ENCODE measurements around the gene FAM114A1. TPM values are rescaled to one million over a fixed set of nuclear protein-coding genes. Genes with fewer than 3 reads are reported as not detected.
A peak's percentile ranks its signal among the peaks of the same experiment; 100 is the strongest.

FAM114A1 gene
- total RNA-seq, 1 donor from 2014 or later = 27.0 TPM

DNA sequence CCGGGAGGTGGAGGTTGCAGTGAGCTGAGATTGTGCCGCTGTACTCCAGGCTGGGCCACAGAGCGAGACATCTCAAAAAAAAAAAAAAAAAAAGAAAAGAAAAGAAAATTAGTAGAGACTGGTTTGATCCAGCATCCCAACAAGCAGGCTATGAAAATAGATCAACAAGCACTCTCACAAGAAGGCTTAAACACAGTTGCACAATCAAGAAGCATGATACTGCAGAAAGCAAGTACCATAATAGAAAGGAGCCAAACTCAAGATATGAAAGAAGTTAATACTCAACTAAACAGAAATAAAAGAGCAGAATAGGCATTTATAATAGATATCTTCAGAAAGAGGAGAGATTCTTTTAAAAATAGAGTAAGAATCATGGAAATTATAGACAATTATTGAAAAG, 21.6 kb upstream of the FAM114A1 start:
- TF ChIP-seq, protein P1, sequence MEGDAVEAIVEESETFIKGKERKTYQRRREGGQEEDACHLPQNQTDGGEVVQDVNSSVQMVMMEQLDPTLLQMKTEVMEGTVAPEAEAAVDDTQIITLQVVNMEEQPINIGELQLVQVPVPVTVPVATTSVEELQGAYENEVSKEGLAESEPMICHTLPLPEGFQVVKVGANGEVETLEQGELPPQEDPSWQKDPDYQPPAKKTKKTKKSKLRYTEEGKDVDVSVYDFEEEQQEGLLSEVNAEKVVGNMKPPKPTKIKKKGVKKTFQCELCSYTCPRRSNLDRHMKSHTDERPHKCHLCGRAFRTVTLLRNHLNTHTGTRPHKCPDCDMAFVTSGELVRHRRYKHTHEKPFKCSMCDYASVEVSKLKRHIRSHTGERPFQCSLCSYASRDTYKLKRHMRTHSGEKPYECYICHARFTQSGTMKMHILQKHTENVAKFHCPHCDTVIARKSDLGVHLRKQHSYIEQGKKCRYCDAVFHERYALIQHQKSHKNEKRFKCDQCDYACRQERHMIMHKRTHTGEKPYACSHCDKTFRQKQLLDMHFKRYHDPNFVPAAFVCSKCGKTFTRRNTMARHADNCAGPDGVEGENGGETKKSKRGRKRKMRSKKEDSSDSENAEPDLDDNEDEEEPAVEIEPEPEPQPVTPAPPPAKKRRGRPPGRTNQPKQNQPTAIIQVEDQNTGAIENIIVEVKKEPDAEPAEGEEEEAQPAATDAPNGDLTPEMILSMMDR (IDR thresholded peaks at IDR 0.05; ENCODE audit: unreplicated experiment) = no peak
- Mint-ChIP-seq H3K27ac (ENCODE audit: unreplicated experiment) (no peak overlapping the region), H3K4me1 (ENCODE audit: unreplicated experiment) (no peaks in the 10 kb centered on the region), H3K27me3 (ENCODE audit: unreplicated experiment) (no peaks in the 10 kb centered on the region), H3K9me3 (ENCODE audit: unreplicated experiment) (no peaks in the 10 kb centered on the region), H3K36me3 (ENCODE audit: low read depth, unreplicated experiment) (no peaks in the 10 kb centered on the region), H3K4me3 (ENCODE audit: unreplicated experiment) (no peak overlapping the region)
- DNase-seq (ENCODE audit: low spot score) = no peak

DNA sequence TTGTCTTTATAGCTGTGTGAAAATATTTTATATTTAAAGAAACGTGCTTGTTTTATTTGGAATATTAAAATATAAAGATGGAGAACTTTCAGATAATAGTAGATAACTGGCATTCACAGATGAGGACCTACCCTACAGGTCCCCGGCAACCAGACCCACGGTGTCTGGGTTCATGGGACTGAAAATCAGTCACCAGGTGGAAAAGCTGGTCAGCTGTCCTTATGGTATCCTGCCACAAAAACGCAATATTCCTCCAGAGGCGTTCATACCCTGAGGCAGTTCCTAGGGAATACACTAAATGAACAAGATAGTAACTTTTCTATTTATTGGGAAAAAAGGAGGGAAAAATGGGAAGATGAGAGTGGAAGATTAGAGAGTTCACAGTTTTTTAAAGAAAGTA, 12.1 kb upstream of the FAM114A1 start:
- Mint-ChIP-seq H3K4me3 (ENCODE audit: unreplicated experiment) (no peak overlapping the region), H3K9me3 (ENCODE audit: unreplicated experiment) (no peaks in the 10 kb centered on the region), H3K36me3 (ENCODE audit: low read depth, unreplicated experiment) (no peaks in the 10 kb centered on the region), H3K4me1 (ENCODE audit: unreplicated experiment) (peaks cover 6% of the 10 kb centered on the region), H3K27me3 (ENCODE audit: unreplicated experiment) (no peaks in the 10 kb centered on the region), H3K27ac (ENCODE audit: unreplicated experiment) (no peak overlapping the region)
- DNase-seq (ENCODE audit: low spot score) = no peak
- TF ChIP-seq, protein P1 (IDR thresholded peaks at IDR 0.05; ENCODE audit: unreplicated experiment) = no peak

DNA sequence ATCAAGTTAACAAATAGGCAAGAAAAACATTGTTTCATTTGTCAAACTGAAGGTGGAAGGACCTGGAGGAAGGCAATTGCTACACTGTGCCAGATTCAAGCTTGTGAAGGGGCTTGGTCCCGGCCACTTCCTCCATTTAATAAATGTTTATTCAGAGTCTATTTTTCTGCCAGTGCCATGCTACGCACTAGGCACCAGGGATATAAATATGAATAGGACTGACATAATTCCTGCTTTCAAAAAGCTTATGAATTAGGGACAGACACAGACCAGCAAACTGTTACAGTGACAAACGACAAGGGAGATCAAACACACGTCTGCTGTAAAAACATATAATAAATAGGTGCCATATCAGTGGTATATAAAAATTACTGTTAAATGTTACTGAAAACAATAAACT, 11.6 kb upstream of the FAM114A1 start:
- Mint-ChIP-seq H3K27me3 (ENCODE audit: unreplicated experiment) (no peaks in the 10 kb centered on the region), H3K36me3 (ENCODE audit: low read depth, unreplicated experiment) (no peaks in the 10 kb centered on the region), H3K4me1 (ENCODE audit: unreplicated experiment) (peaks cover 6% of the 10 kb centered on the region), H3K27ac (ENCODE audit: unreplicated experiment) (no peak overlapping the region), H3K4me3 (ENCODE audit: unreplicated experiment) (no peak overlapping the region), H3K9me3 (ENCODE audit: unreplicated experiment) (no peaks in the 10 kb centered on the region)
- TF ChIP-seq, protein P1 (IDR thresholded peaks at IDR 0.05; ENCODE audit: unreplicated experiment) = no peak
- DNase-seq (ENCODE audit: low spot score) = no peak

DNA sequence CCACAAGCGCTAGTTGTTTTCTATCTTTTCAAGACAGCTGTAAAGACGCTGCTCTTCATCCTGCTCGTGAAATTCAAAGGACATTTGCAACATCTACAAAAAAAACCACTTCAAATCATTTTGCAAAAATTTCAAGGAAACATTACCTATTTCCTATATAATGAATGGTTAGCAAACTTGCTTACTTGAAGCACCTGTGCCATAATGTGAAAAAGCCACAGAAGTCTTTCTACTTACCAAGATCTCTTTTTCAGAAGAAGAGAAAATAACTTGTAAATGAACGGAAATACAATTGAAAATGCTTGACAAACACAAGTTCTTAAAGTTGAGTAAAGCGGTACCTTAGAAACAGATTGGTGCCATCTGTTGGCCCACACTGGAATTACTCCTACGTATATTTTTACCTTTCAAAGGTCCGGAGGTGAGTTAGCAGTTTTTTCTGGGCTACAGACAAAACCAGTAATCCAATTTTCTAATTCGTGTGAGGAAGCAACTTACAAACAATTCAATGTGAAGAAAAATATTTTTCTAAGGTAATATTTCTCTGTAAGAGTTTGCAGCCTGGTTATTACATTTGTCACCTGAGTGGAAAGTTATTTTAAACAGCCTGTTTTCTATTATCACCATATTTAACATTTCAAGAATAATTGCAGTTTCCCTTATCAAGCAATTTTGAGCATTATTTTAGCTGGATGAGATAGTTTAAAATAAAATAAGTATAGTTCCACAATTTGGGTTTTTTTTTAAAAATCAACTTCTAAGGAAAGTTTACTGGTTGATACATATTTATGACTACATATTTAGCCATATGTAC, 10.9 kb upstream of the FAM114A1 start, which contains the start of gene TLR6:
Gene TLR6 (minus strand): TSS at position 294 of the 814 bp plus-strand sequence. CDS start 27,344 bp downstream, outside the sequence.
- DNase-seq (ENCODE audit: low spot score) = peak; percentile 51
- no peaks in the 10 kb centered on the region for H3K9me3 Mint-ChIP-seq (ENCODE audit: unreplicated experiment)
- no peaks in the 10 kb centered on the region for H3K27me3 Mint-ChIP-seq (ENCODE audit: unreplicated experiment)
- H3K4me3 Mint-ChIP-seq (ENCODE audit: unreplicated experiment) = no peak within 1 kb of the TSS
- peaks cover 6% of the 10 kb centered on the region for H3K4me1 Mint-ChIP-seq (ENCODE audit: unreplicated experiment)
- TF ChIP-seq, protein P1 (IDR thresholded peaks at IDR 0.05; ENCODE audit: unreplicated experiment) = peak; percentile 84
- no peak within 1 kb of the TSS for H3K27ac Mint-ChIP-seq (ENCODE audit: unreplicated experiment)
- H3K36me3 Mint-ChIP-seq (ENCODE audit: low read depth, unreplicated experiment) = no peaks in the 10 kb centered on the region
